SK-N-SH (cell line): Measurements from ENCODE around the gene HOMER1. TPM values are rescaled to one million over a fixed set of nuclear protein-coding genes. Genes with fewer than 3 reads are reported as not detected.

Experiments
- CTCF ChIA-PET: fragments of 300-600, 350-600 bp; formaldehyde crosslinking; extraction: SDS; loops from one replicate; lab custom pipeline; 2021; lab: Yijun Ruan, JAX
- POLR2A ChIA-PET: fragments of 350-600 bp; sonication (Branson Sonifier 250); formaldehyde crosslinking; extraction: SDS; loops from one replicate; lab custom pipeline; 2020; ENCODE audit warnings: antibody characterized with exemption, inconsistent platforms; lab: Yijun Ruan, JAX
- DNase-seq: peaks from one replicate; pipeline ENCODE4 v3.0.0; 2012
- H2AFZ ChIP-seq: fragments of 200-600 bp; sonication (generic); 2 replicates; pipeline ENCODE4 v1.8.1; 2016; ENCODE audit warnings: antibody characterized with exemption, mild to moderate bottlenecking, low read depth
- H3F3A ChIP-seq: fragments of 200-600 bp; sonication (generic); replicated peaks from 2 replicates; pipeline ENCODE3; 2016; ENCODE audit warnings: antibody characterized with exemption, mild to moderate bottlenecking; ENCODE audit not compliant: insufficient read depth
- H3K27ac ChIP-seq, 2 experiments: fragments of 200-500 bp in 1 of 2; fragments of 200-600 bp in 1 of 2; sonication (Bioruptor generic) in 1 of 2; sonication (generic), shearing (Covaris generic) in 1 of 2; 2 replicates each; pipeline versions ENCODE4 v1.5.1 to v1.6.1; 2014 to 2016; ENCODE audit warnings: low read depth in 2 of 2, inconsistent platforms in 1 of 2, low read length in 1 of 2, mild to moderate bottlenecking in 1 of 2, mixed read lengths in 1 of 2
- H3K27me3 ChIP-seq: fragments of 200-600 bp; sonication (generic), shearing (Covaris generic); 2 replicates; pipeline ENCODE4 v1.6.1; 2016; ENCODE audit warnings: mixed run types; ENCODE audit not compliant: insufficient read depth
- H3K36me3 ChIP-seq, 2 experiments: fragments of 200-500 bp in 1 of 2; fragments of 200-600 bp in 1 of 2; sonication (Bioruptor generic) in 1 of 2; sonication (generic) in 1 of 2; replicated peaks in 1 of 2; 2 replicates each; pipeline versions ENCODE3 to v1.5.1; 2014 to 2016; ENCODE audit warnings: low read length in 1 of 2, mild to moderate bottlenecking in 1 of 2; ENCODE audit not compliant: insufficient read depth in 2 of 2, control insufficient read depth in 1 of 2
- H3K4me1 ChIP-seq, 2 experiments: fragments of 200-500 bp in 1 of 2; fragments of 200-600 bp in 1 of 2; sonication (Bioruptor generic) in 1 of 2; sonication (generic), shearing (Covaris generic) in 1 of 2; 2 replicates each; pipeline versions ENCODE4 v1.5.1 to v1.6.1; 2014 to 2016; ENCODE audit warnings: low read depth in 1 of 2, low read length in 1 of 2, mixed run types in 1 of 2; ENCODE audit not compliant: insufficient read depth in 2 of 2, control insufficient read depth in 1 of 2
- H3K4me2 ChIP-seq: fragments of 200-600 bp; sonication (generic), shearing (Covaris generic); 2 replicates; pipeline ENCODE4 v1.6.1; 2017; ENCODE audit warnings: mixed run types
- H3K4me3 ChIP-seq, 2 experiments: fragments of 200-500 bp in 1 of 2; fragments of 200-600 bp in 1 of 2; sonication (Bioruptor generic) in 1 of 2; sonication (generic), shearing (Covaris generic) in 1 of 2; 2 replicates each; pipeline versions ENCODE4 v1.5.1 to v1.8.1; 2014 to 2016; ENCODE audit warnings: low read depth in 2 of 2, inconsistent platforms in 1 of 2, low read length in 1 of 2, mild to moderate bottlenecking in 1 of 2, mixed read lengths in 1 of 2, moderate library complexity in 1 of 2
- H3K79me2 ChIP-seq: fragments of 200-600 bp; sonication (generic); 2 replicates; pipeline ENCODE4 v1.8.1; 2017; ENCODE audit warnings: mild to moderate bottlenecking; ENCODE audit not compliant: insufficient read depth
- H3K9ac ChIP-seq: fragments of 200-600 bp; sonication (generic); 2 replicates; pipeline ENCODE4 v1.6.1; 2017; ENCODE audit warnings: mixed run types
- H3K9me2 ChIP-seq: fragments of 200-600 bp; sonication (generic); 2 replicates; pipeline ENCODE4 v1.6.1; 2017; ENCODE audit warnings: mixed run types
- H3K9me3 ChIP-seq: fragments of 200-600 bp; sonication (generic); 2 replicates; pipeline ENCODE4 v1.6.1; 2017; ENCODE audit warnings: mixed run types, mild to moderate bottlenecking, moderate library complexity
- H4K20me1 ChIP-seq: fragments of 200-600 bp; sonication (generic); 2 replicates; pipeline ENCODE4 v1.6.1; 2017; ENCODE audit warnings: mild to moderate bottlenecking, mixed run types; ENCODE audit not compliant: insufficient read depth
- ELF1 ChIP-seq: IDR thresholded peaks from 2 replicates; pipeline ENCODE4 v1.4.0; 2012
- EZH2phosphoT487 ChIP-seq: fragments of 200-600 bp; sonication (generic); IDR thresholded peaks from 2 replicates; pipeline ENCODE4 v1.6.1; 2017; ENCODE audit warnings: low read depth, mixed run types, mild to moderate bottlenecking, antibody characterized with exemption, moderate library complexity, borderline replicate concordance
- FOXJ3 ChIP-seq: sonication (generic); formaldehyde crosslinking; IDR thresholded peaks from 2 replicates; pipeline ENCODE4 v1.5.1; 2020; ENCODE audit warnings: mild to moderate bottlenecking, missing genetic modification reagents
- GATA2 ChIP-seq: sonication (generic); formaldehyde crosslinking; IDR thresholded peaks from 2 replicates; pipeline ENCODE4 v1.5.0; 2020; ENCODE audit warnings: mild to moderate bottlenecking, missing genetic modification reagents
- JUND ChIP-seq: IDR thresholded peaks from 2 replicates; pipeline ENCODE4 v1.4.0; 2012
- MAX ChIP-seq: IDR thresholded peaks from 2 replicates; pipeline ENCODE4 v1.4.0; 2012; ENCODE audit warnings: low read depth
- MEF2A ChIP-seq: IDR thresholded peaks from 2 replicates; pipeline ENCODE4 v1.4.0; 2012; ENCODE audit warnings: low read depth, borderline replicate concordance
- MXI1 ChIP-seq: IDR thresholded peaks from 2 replicates; pipeline ENCODE4 v1.6.1; 2012; ENCODE audit warnings: mild to moderate bottlenecking, low read depth, low read length, improper control_type of control experiment
- NFIC ChIP-seq: IDR thresholded peaks from 2 replicates; pipeline ENCODE4 v1.4.0; 2012; ENCODE audit warnings: borderline replicate concordance
- NRF1 ChIP-seq: IDR thresholded peaks from 2 replicates; pipeline ENCODE4 v1.6.1; 2012; ENCODE audit warnings: low read depth, mild to moderate bottlenecking, low read length
- POLR2AphosphoS5 ChIP-seq: IDR thresholded peaks from 2 replicates; pipeline ENCODE4 v1.6.1; 2012; ENCODE audit warnings: low read depth, low read length
- RCOR1 ChIP-seq: fragments of 150-350 bp; IDR thresholded peaks from 2 replicates; pipeline ENCODE4 v1.6.1; 2017; ENCODE audit warnings: antibody characterized with exemption, low read length
- REST ChIP-seq: IDR thresholded peaks from 2 replicates; pipeline ENCODE4 v1.6.1; 2012; ENCODE audit warnings: mild to moderate bottlenecking, low read depth, low read length, moderate library complexity
- RXRA ChIP-seq: IDR thresholded peaks from 2 replicates; pipeline ENCODE4 v1.4.0; 2012; ENCODE audit warnings: low read depth, mild to moderate bottlenecking, borderline replicate concordance
- SIN3A ChIP-seq: IDR thresholded peaks from 2 replicates; pipeline ENCODE4 v1.6.1; 2012; ENCODE audit warnings: low read depth, mild to moderate bottlenecking, low read length, moderate library complexity, borderline replicate concordance
- SMC3 ChIP-seq: IDR thresholded peaks from 2 replicates; pipeline ENCODE4 v1.6.1; 2012; ENCODE audit warnings: low read depth, low read length, improper control_type of control experiment
- TCF12 ChIP-seq: IDR thresholded peaks from 2 replicates; pipeline ENCODE4 v1.4.0; 2012
- TEAD4 ChIP-seq: IDR thresholded peaks from 2 replicates; pipeline ENCODE4 v1.4.0; 2012; ENCODE audit warnings: mild to moderate bottlenecking, borderline replicate concordance; ENCODE audit not compliant: insufficient read depth
- USF2 ChIP-seq: fragments of 150-350 bp; IDR thresholded peaks from 2 replicates; pipeline ENCODE4 v1.6.1; 2017; ENCODE audit warnings: antibody characterized with exemption, low read length, low read depth, borderline replicate concordance
- YY1 ChIP-seq: IDR thresholded peaks from 2 replicates; pipeline ENCODE4 v1.4.0; 2012; ENCODE audit warnings: low read depth, mild to moderate bottlenecking
- WGBS: methylation state at CpG from one replicate; pipeline ENCODE4 v1.1.6; 2017; ENCODE audit warnings: low lambda C conversion rate; 5-methylcytosine and 5-hydroxymethylcytosine counted together
- polyA plus RNA-seq, 3 experiments: library from polyadenylated mRNA; depleted of rRNA; stranded (reverse); fragments of >200 nt; gene quantifications; 2 replicates each; pipeline ENCODE4 v1.2.3, GENCODE V29; 2012
- TF ChIP-seq, protein P1 (sequence below): fragments of 200-600 bp; sonication (generic); IDR thresholded peaks from 2 replicates; pipeline ENCODE4 v1.6.1; 2017; ENCODE audit warnings: antibody characterized with exemption, mild to moderate bottlenecking, moderate library complexity
- TF ChIP-seq, protein P2 (sequence below): fragments of 150-350 bp; IDR thresholded peaks from 2 replicates; pipeline ENCODE4 v1.6.1; 2016; ENCODE audit warnings: mild to moderate bottlenecking, low read depth, low read length

The HOMER1 gene
- polyA plus RNA-seq, 1 of the 3 experiments (the other 2 are of a cell fraction), result 2.2 TPM

- no peaks in the 10 kb centered on the region for H3K9me3 ChIP-seq
- TF ChIP-seq MAX, result no peak
- no peak for TF ChIP-seq RCOR1
- no peak for TF ChIP-seq NRF1
- TF ChIP-seq TEAD4, result no peak
- no peak for TF ChIP-seq MXI1
- no peak for TF ChIP-seq JUND
- no peak for TF ChIP-seq USF2
- TF ChIP-seq EZH2phosphoT487, result no peak
- H3K36me3 ChIP-seq, result no peaks in the 10 kb centered on the region
- H3K79me2 ChIP-seq, result peaks cover 4% of the 10 kb centered on the region; the same call in 1 of the 2 replicates
- no peak overlapping the region for H3K4me3 ChIP-seq
- no peaks in the 10 kb centered on the region for H3F3A ChIP-seq
- H3K4me2 ChIP-seq, result no peak overlapping the region
- POLR2A ChIA-PET, result no interaction called here
- no peak overlapping the region for H3K9ac ChIP-seq
- H3K4me1 ChIP-seq, result no peaks in the 10 kb centered on the region
- H3K27ac ChIP-seq, result no peak overlapping the region
- WGBS, result 100% methylated on average over 1 of the region's 1 CpG
- no peaks in the 10 kb centered on the region for H4K20me1 ChIP-seq
- no peak for DNase-seq
- H2AFZ ChIP-seq, result no peak overlapping the region
- CTCF ChIA-PET, result interaction anchor here (1.5 kb wide), 1 partner anchor 18 kb away, joined by 4 read pairs; no protein-coding TSS in a partner anchor
- H3K9me2 ChIP-seq, result no peaks in the 10 kb centered on the region
- no peaks in the 10 kb centered on the region for H3K27me3 ChIP-seq
Observed at GRCh38 chr5:79481574-79481973, 32.4 kb downstream of the HOMER1 start.

- Histone ChIP-seq H4K20me1 (no peaks in the 10 kb centered on the region), H2AFZ (no peak overlapping the region), H3K4me1 (no peaks in the 10 kb centered on the region), H3K9me3 (no peaks in the 10 kb centered on the region), H3K27ac (no peak overlapping the region), H3K79me2 (peaks cover 4% of the 10 kb centered on the region; the same call in 1 of the 2 replicates), H3K36me3 (no peaks in the 10 kb centered on the region), H3F3A (no peaks in the 10 kb centered on the region), H3K9ac (no peak overlapping the region), H3K9me2 (no peaks in the 10 kb centered on the region), H3K4me3 (no peak overlapping the region), H3K4me2 (no peak overlapping the region), H3K27me3 (no peaks in the 10 kb centered on the region)
- CTCF ChIA-PET, result interaction anchor here (1.5 kb wide), 1 partner anchor 17 kb away, joined by 4 read pairs; no protein-coding TSS in a partner anchor
- DNase-seq, result no peak
- WGBS, result over 99% methylated on average over 3 of the region's 3 CpGs
- POLR2A ChIA-PET, result no interaction called here
- TF ChIP-seq, protein P1, sequence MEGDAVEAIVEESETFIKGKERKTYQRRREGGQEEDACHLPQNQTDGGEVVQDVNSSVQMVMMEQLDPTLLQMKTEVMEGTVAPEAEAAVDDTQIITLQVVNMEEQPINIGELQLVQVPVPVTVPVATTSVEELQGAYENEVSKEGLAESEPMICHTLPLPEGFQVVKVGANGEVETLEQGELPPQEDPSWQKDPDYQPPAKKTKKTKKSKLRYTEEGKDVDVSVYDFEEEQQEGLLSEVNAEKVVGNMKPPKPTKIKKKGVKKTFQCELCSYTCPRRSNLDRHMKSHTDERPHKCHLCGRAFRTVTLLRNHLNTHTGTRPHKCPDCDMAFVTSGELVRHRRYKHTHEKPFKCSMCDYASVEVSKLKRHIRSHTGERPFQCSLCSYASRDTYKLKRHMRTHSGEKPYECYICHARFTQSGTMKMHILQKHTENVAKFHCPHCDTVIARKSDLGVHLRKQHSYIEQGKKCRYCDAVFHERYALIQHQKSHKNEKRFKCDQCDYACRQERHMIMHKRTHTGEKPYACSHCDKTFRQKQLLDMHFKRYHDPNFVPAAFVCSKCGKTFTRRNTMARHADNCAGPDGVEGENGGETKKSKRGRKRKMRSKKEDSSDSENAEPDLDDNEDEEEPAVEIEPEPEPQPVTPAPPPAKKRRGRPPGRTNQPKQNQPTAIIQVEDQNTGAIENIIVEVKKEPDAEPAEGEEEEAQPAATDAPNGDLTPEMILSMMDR, result no peak
- TF ChIP-seq, protein P2, sequence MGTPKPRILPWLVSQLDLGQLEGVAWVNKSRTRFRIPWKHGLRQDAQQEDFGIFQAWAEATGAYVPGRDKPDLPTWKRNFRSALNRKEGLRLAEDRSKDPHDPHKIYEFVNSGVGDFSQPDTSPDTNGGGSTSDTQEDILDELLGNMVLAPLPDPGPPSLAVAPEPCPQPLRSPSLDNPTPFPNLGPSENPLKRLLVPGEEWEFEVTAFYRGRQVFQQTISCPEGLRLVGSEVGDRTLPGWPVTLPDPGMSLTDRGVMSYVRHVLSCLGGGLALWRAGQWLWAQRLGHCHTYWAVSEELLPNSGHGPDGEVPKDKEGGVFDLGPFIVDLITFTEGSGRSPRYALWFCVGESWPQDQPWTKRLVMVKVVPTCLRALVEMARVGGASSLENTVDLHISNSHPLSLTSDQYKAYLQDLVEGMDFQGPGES, result no peak
- TF ChIP-seq YY1, result no peak
- TF ChIP-seq NRF1, result no peak
- TF ChIP-seq REST, result no peak
- no peak for TF ChIP-seq GATA2 (CRISPR knock-in tag)
- no peak for TF ChIP-seq TEAD4
- no peak for TF ChIP-seq SIN3A
- TF ChIP-seq POLR2AphosphoS5, result no peak
- TF ChIP-seq FOXJ3 (CRISPR knock-in tag), result no peak
- TF ChIP-seq SMC3, result no peak
- no peak for TF ChIP-seq RCOR1
- TF ChIP-seq MEF2A, result no peak
- TF ChIP-seq TCF12, result no peak
- TF ChIP-seq JUND, result no peak
- TF ChIP-seq NFIC, result no peak
- no peak for TF ChIP-seq RXRA
- TF ChIP-seq MXI1, result no peak
- no peak for TF ChIP-seq ELF1
Observed at GRCh38 chr5:79480991-79481390, 32.9 kb downstream of the HOMER1 start.
